GM21528 (cell line): ENCODE measurements around the gene HSF2BP.
"Not testable (repeated sequence)": the region's sequence is repeated elsewhere in the genome, so short reads cannot be mapped to it uniquely, and the experiment has no call there.

Experiments used
- ATAC-seq: cut with Tn5 transposase; IDR thresholded peaks from one replicate; pipeline ENCODE4 v1.9.1; 2021; ENCODE audit warnings: mild to moderate bottlenecking, moderate library complexity; ENCODE audit not compliant: unreplicated experiment, low FRiP score

The HSF2BP gene

DNA sequence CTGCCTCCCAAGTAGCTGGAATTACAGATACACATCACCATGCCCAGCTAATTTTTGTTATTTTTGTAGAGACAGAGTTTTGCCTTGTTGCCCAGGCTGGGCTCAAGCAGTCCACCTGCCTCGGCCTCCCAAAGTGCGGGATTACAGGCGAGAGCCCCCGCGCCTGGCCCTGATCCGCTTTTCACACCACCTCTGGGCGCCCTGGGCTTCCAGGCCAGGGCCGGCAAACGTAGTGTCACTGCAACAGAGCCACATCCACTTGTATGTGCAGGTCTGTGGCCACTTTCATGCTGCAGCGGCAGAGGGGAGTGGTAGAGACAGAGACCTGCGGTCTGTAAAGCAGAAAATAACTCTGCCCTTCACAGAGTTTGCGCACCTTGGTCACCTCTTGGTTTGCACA is 29.6 kb upstream of the HSF2BP start:
- ATAC-seq = no peak

DNA sequence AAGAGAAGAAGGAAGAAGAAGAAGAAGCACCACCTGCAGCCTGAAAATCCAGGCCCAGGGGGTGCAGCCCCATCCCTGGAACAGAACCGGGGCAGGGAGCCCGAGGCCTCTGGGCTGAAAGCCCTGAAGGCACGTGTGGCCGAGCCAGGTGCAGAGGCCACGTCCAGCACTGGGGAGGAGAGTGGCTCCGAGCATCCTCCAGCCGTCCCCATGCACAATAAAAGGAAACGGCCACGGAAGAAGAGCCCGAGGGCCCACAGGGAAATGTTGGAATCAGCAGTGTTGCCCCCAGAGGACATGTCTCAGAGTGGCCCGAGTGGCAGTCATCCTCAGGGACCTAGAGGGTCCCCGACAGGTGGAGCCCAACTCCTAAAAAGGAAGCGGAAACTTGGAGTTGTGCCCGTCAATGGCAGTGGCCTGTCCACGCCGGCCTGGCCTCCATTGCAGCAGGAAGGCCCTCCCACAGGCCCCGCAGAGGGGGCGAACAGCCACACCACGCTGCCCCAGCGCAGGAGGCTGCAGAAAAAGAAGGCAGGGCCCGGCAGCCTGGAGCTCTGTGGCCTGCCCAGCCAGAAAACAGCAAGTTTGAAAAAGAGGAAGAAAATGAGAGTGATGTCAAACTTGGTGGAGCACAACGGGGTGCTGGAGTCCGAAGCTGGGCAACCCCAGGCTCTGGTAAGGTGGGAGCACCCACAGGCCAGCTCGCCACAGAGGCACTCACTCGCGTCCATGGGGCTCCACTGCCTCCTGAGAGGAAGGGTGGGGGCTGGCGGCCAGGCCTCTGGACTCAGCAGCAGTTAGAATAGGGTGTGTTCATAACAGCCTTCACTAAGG is 28.5 kb upstream of the HSF2BP start:
- no peak for ATAC-seq

DNA sequence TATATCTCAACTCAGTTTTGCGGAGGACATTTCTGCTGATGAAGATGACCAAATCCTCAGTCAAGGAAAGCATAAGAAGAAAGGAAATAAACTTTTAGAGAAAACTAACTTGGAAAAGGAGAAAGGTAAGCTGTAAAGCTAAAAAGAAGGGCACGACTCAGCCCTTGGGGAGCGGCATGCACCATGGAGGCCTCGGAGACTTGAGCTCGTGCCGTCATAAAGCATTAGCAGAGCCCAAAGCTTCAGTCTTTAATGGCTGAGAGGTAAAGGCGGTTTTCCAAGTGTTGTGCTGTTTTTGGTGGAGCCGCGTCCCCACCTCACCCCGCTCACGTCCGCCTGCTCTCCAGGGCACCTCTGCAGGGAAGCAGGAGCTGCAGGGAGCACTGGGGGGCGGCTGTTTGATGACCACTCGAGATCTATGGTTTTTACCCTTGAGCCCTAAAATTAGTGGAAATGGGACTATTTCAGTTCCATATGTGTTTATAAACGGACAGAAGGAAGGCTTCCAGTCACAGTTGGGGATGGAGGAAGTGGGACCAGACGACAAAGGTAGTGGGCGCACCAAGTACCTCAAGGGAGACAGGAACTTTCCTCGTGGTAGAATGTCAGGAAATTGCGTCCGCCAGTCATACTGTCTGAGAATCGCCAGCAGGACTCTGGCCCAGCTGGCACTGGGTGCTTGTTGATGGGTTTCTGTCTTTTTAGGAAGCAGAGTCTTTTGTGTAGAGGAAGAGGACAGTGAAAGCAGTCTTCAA is 27.7 kb upstream of the HSF2BP start:
- no peak for ATAC-seq

DNA sequence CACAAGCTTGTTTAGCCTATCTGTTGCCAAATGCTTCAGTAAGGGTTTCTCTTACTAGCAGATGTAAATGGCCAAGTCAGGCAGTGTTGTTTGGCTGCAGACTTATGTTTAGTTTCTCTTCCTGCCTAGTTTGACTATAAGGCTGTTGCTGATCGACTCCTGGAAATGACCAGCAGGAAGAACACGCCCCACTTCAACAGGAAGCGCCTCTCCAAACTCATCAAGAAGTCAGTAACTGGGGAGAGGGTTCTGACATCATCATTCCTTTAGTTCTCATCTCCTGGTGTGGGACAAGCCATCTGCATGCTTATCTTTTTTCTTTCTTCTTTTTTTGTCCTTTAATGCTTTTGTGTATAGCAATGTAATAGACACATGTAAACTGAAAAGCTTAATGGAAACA is 25.1 kb upstream of the HSF2BP start:
- no peak for ATAC-seq

DNA sequence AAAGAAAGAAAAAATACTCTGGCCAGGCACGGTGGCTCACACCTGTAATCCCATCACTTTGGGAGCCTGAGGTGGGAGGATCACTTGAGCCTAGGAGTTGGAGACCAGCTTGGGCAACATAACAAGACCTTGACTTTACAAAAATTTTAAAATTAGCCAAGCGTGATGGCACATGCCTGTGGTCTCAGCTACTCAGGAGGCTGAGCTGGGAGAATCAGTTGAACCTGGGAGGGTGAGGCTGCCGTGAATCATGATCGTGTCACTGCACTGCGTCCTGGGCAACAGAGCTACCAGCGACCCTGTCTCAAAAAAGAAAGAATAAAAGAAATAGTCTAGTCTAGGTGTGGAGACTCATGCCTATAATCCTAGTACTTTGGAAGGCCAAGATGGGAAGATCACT is 22.4 kb upstream of the HSF2BP start:
- no peak for ATAC-seq

DNA sequence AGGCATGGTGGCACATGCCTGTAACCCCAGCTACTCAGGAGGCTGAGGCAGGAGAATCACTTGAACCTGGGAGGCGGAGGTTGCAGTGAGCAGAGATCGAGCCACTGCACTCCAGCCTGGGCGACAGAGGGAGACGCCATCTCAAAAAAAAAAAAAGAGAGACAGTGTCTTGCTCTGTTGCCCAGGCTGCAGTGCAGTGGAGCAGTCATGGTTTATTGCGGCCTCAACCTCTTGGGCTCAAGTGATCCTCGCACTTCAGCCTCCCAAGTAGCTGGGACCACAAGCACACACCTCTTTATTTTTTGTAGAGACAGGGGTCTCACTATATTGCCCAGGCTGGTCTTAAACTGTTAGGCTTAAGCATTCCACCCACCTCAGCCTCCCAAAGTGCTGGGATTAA is 21.1 kb upstream of the HSF2BP start:
- not testable (repeated sequence) for ATAC-seq

DNA sequence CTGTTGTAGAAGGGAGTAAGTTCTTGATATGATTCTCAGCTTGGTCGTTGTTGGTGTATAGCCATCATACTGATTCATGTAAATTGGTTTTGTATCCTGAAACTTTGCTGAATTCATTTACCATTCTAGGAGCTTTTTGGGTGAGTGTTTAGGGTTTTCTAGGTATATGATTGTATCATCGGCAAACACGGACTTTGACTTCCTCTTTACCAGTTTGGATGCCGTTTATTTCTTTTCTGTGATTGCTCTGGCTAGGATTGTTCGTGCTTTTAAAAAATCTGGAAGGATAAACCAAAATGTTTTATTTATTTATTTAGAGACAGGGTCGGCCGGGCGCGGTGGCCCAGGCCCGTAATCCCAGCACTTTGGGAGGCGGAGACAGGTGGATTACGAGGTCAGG is 20.7 kb upstream of the HSF2BP start:
- no peak for ATAC-seq

DNA sequence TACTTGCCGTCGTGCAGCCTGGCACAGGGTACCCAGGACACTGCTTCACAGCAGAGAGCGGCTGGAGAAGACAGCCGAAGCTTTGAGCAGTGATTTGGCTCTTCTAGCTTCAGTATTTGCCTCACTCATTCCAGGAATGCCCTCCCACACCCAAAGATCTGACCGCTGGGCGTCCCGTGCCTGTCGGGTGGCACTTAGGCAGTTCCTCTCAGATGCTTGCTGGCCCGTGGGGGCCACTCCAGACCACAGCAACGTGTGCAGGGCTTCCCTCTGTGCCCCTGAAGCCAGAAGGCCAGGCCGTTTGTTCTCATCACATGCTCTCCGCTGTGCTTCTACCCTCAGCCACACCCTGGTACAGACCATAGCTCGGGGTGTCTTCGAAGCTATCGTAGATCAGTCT is 17.1 kb upstream of the HSF2BP start:
- ATAC-seq = no peak

DNA sequence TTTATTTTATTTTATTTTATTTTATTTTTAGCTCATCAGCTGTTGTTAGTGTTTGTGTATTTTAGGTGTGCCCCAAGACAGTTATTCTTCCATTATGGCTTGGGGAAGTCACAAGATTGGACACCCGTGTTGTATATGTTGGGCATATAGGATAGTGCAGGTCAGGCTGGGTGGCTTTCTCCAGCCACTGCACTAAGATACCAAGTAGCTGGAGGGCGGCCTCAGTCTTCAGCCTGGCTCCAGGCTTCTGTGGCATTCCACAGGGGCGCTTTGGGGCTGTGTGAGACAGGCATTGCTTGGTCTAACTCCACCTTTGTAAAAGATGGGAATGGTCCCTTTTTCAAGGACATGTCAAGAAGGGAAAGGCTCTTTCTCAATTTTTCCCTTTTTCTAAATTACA is 16.6 kb upstream of the HSF2BP start:
- no peak for ATAC-seq

DNA sequence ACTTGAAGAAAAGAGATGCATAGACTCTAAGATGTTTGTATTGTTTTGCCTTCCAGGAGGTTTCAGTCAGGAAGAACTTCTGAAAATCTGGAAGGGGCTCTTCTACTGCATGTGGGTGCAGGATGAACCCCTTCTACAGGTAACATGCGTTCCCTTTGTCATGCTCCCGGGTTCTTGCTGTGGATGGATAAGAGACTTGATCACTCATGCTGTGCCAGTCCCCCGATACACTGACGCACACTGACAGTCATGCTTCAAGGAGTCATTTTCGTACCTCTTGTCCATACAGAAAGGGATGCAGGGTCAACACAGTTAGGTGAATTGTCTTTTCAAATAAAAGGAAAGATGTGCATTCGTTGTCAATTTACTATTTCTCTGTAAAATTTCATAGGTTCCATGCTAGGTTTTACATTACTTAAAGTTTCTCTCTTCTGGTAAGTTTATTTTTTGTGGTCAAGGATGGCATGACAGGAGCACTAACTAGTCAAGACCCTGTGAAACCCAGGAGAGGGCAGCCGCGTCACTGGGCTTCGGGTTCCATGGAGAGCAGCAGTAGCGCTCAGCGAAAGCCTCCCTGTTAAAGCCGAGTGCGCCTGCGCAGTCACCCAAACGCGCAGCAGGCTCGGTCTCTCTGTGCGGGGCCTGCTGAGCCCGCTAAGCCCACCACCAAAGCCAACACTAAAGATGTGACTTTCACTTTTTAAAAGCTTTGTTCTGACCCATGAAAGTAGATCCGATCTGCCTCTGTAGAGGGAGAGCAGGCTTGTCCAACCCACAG is 10.7 kb upstream of the HSF2BP start:
- no peak for ATAC-seq

DNA sequence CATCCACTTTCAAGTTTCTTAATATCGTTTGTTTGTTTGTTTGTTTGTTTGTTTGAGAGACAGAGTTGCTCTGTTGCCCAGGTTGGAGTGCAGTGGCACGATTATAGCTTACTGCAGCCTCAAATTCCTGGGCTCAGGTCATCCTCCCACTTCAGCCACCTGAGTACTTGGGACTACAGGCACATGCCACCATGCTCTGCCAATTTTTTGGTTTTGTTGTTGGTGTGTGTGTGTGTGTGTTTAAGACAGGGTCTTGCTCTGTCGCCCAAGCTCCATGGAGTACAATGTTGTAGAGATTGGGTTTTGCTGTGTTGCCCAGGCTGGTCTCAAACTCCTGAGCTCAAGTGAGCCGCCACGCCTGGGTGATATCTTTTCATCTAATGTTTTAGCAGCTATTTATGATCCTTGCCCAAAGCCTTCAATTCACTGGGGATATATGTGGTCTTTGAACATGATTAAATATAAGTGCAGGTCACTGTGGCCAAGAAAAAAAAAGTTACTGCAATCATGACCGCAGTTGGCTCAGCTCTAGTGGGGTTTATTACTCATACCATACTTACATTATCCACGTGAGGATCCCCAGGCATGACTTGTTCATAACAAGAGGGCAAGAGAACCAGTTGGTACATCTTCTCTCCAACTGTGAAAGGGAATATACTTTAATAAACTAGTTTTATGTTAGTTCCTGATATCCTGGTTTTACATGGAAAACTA is 8.1 kb upstream of the HSF2BP start:
- ATAC-seq = no peak

DNA sequence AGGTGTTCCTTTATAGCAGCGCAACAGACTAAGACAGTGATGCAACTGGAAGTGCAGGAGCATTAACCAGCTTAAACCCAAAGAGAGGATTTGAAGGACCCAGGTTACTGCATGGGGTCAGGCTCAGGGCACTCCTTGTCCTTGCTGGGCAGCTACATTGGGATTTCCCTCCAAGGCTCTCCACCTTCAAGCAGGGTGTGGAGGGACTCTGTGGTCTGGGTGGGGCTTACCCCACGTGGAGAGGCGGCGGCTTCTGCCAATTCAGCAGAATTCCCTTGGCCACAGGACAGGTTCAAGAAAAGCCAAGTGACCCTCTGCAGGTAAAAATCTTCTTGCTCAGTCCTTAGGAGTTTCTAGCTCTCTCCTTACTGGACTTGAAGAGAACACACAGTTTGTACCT is 6.6 kb upstream of the HSF2BP start:
- ATAC-seq = no peak

DNA sequence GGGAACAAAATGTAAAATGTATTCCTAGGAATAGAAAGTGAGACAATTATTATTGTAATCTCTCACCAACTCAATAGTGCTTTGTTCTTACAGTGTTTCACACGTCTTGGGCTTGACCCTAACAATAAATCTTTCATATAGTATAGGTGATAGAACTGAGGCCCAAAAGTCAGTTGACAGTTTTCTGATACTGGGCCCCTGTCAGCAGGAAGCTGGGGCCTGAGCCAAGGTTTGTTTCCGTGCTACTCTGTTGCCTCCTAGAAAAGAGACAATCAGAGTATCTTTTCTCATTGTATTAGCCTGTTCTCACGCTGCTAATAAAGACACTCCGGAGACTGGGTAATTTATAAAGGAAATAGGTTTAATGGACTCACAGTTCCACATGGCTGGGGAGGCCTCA is 5.1 kb upstream of the HSF2BP start:
- no peak for ATAC-seq

DNA sequence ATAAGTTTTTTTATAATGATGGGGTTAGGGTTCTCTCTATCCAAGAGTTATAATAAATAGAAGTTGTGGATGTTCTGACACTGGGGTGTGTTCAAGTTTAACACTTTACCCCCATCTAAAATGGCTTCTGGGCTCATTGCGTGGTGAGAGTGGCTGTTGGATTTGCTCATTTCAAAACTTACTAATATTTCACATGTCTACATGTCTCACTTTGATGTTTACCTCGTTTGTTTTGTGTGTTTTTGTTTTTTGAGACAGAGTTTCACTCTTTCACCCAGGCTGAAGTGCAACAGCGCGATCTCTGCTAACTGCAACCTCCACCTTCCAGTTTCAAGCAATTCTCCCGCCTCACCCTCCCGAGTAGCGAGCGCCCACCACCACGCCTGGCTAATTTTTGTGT is 3.7 kb upstream of the HSF2BP start:
- no peak for ATAC-seq

DNA sequence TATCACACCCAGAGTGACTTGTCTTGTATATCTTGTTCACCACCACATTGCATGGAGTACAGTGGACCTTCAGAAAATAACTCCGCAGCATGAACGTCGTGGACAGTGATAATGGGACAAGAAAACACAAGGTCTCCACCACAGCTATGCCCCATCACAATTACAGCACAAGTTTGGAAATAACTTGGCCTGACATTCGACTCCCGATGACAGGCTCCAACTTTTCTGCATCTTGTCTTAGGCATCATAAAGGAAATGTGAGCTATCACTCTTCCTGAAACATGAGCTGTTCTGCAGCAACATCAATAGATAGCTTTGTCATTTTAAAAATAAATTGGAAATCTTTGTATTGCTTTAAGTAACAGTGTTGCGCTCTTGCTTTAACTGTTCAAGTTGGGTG is 3.0 kb upstream of the HSF2BP start:
- ATAC-seq = no peak

DNA sequence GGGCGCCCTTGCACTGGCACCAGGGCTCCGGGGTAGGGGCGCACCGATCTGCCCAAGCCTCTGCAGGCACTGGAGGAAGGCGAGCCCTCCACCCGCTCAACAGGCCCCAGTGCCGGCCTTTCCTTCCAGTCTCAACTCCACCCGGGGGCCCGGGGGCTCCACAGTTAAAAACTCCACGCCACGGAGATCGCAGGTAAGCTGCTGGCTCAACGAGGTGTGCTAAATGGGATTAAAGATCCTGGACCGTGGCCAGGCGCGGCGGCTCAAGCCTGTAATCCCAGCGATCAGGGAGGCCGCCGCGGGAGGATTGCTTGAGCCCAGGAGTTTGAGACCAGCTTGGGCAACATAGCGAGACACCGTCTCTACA is 536 bp downstream of the HSF2BP start:
- ATAC-seq = no peak

DNA sequence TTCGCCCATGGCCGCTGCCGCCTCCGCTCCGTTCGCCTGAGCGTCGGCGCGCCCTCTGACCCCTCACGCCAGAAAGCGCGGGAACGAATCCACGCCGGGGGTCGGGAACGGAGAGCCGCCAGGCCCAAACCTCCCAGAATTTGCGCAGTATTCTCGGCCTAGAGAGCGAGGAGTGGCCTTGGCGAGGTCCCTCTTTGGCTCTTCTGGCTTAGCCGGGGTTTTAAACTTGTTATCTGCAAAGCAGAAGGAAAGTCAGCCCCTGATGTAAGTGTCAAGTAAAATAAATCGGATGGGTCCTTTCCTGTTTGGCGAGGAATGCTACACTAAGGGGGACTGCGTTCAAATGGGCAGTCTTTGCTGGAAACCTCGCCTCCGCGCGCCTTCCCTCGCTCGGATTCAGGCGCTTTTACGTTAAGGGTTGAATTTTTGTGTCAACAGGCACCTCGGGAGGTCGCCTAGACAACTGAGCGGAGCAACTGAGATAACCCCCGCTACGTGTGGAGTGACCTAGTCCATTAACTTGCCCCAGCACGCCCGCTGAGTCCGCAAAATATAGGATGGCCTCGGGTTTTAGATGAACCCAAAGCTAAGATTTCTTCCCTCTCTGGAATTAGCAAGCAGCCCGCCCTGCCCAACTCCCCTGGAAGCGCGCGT is 1.1 kb downstream of the HSF2BP start:
- ATAC-seq = no peak

DNA sequence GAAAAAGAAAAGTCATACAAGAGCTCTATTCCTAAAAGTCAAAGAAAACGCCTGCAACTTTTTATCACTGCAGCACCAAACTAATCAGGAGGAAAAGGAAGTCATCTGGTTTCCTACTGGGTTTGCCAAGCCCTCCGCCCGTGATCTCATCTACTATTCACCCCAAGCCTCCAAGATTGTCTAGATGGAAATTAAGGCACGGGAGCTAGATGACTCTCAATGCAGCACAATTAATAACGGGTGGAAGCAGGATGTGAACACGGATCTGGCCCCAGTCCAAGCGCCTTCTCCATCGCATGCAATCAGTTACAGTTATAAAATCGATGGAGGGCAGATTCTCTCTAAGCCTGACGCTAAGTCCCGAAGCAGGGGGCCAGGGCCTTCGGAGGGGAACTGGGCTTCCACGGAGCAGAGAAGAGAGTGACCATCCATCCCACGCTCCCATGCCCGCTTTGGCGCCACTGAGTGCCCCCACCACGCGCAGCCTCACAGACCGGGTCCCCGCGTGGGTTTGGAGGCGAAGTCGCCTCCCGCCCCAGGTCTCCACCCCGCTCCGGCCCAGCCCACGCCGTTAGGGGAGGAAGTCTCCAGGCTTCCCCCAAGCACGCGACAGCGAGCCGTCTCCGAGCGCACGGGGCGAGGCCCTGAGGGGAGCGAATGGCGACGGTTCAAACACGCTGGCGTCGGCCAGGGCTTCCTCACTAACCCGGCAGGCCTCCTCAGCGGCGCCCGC is 1.8 kb downstream of the HSF2BP start:
- no peak for ATAC-seq

DNA sequence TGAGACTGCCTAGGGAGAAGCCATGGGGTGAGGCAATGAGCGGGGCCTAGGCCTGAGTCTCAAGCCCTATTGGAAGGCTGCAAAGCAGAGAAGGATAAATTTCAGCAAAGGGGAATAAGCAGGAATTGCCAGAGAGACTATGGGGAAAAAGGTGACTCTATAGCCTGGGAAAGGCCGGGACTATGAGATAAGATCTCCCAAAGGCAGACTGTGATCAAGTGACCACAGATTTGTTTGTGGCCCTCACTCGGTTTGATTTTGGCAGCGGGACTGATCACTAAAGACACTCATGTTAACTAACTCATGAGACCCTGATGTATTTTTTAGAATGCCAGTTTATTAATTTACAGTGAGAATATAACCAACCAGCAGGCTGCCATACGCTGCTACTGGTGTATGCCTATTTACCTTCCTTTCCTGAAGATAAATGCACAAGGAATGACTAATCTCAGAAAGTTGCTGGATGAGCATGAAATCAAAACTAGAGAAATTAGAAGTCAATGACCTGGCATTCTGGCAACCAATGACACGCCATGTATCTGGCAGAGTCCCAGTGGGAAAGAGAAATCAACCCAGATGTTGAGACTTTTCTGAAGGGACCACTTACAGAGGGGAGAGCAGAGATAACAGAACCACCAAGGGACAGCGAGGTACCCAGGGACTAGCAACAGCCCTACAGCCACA is 4.3 kb downstream of the HSF2BP start:
- no peak for ATAC-seq
